K562 (cell line): ENCODE data around the gene MRGPRE. TPM values are rescaled to one million over a fixed set of nuclear protein-coding genes. Genes with fewer than 3 reads are reported as not detected.

ENCODE experiments used
- ATAC-seq: fragments of 200-7000 bp; cut with Tn5 transposase; 3 replicates; pipeline ENCODE4 v1.9.1; 2020; ENCODE audit warnings: moderate library complexity
- BruUV-seq: library from RNA; stranded (reverse); fragments of 400-500 nt; replicated peaks from 2 replicates; lab custom pipeline; 2021; lab: Mats Ljungman, UMichigan
- CTCF ChIA-PET: fragments of 300-600 bp; formaldehyde crosslinking; extraction: SDS; loops from one replicate; lab custom pipeline; 2021; ENCODE audit warnings: low intra/inter-chr PET ratio; lab: Yijun Ruan, JAX
- POLR2A ChIA-PET: fragments of 300-600, 350-650 bp; sonication (Branson Sonifier 250); formaldehyde crosslinking; extraction: SDS; loops from one replicate; lab custom pipeline; 2021; ENCODE audit warnings: antibody characterized with exemption, inconsistent platforms; lab: Yijun Ruan, JAX
- DNase-seq, 4 experiments: peaks; one replicate each; pipeline versions ENCODE4 v3.0.0 to v3.0.0-alpha.2; 2011 to 2018; ENCODE audit warnings: low spot score in 3 of 4, mixed read lengths in 3 of 4; ENCODE audit errors: extremely low read depth in 1 of 4
- FAIRE-seq: peaks from 2 replicates; lab custom pipeline; 2011; peaks lifted over from hg19 to GRCh38; lab: Jason Lieb, UNC
- H2AFZ ChIP-seq: 2 replicates; pipeline ENCODE4 v1.6.0; 2011; ENCODE audit warnings: low read depth, low read length, control low read depth, inconsistent platforms
- H3K27ac ChIP-seq: fragments of 200-600 bp; 3 replicates; pipeline ENCODE4 v1.8.0; 2011; ENCODE audit warnings: low read depth, mild to moderate bottlenecking, control low read depth, inconsistent platforms, low read length, moderate library complexity, mixed read lengths; ENCODE audit errors: extremely low read depth
- H3K27me3 ChIP-seq, 2 experiments: fragments of 300-600 bp in 1 of 2; 2 replicates in 1 of 2; 3 replicates in 1 of 2; pipeline versions ENCODE4 v1.6.0 to v1.8.0; 2011; ENCODE audit warnings: inconsistent platforms in 2 of 2, low read length in 2 of 2, mild to moderate bottlenecking in 1 of 2, mixed read lengths in 1 of 2, moderate library complexity in 1 of 2; ENCODE audit not compliant: control insufficient read depth in 2 of 2, insufficient read depth in 2 of 2
- H3K36me3 ChIP-seq: fragments of 300-600 bp; 3 replicates; pipeline ENCODE4 v1.8.0; 2011; ENCODE audit warnings: mild to moderate bottlenecking, low read length, inconsistent platforms; ENCODE audit not compliant: control insufficient read depth, insufficient read depth
- H3K4me1 ChIP-seq, 2 experiments: fragments of 200-600 bp in 1 of 2; replicated peaks in 1 of 2; 2 replicates in 1 of 2; 3 replicates in 1 of 2; pipeline versions ENCODE4 v1.5.1 to v1.8.0; 2011; ENCODE audit warnings: inconsistent platforms in 2 of 2, low read length in 2 of 2, mild to moderate bottlenecking in 1 of 2, mixed read lengths in 1 of 2, moderate library complexity in 1 of 2; ENCODE audit not compliant: control insufficient read depth in 2 of 2, insufficient read depth in 2 of 2
- H3K4me2 ChIP-seq: 2 replicates; pipeline ENCODE4 v1.6.1; 2011; ENCODE audit warnings: low read length, control low read depth, inconsistent platforms, mixed read lengths; ENCODE audit not compliant: insufficient read depth
- H3K4me3 ChIP-seq: fragments of 200-600 bp; sonication (generic), shearing (Covaris generic); 2 replicates; pipeline ENCODE4 v1.5.1; 2016; ENCODE audit warnings: control low read depth, inconsistent platforms
- H3K79me2 ChIP-seq: fragments of 200-600 bp; 3 replicates; pipeline ENCODE4 v1.8.0; 2011; ENCODE audit warnings: low read length, inconsistent platforms; ENCODE audit not compliant: control insufficient read depth, insufficient read depth
- H3K9ac ChIP-seq, 2 experiments: 2 replicates each; pipeline versions ENCODE4 v1.6.0 to v1.6.1; 2011; ENCODE audit warnings: low read depth in 2 of 2, low read length in 2 of 2, control low read depth in 1 of 2, inconsistent platforms in 1 of 2, mild to moderate bottlenecking in 1 of 2, mixed read lengths in 1 of 2; ENCODE audit not compliant: insufficient read depth in 1 of 2
- H3K9me1 ChIP-seq: one replicate; pipeline ENCODE4 v1.6.0; 2011; ENCODE audit warnings: inconsistent platforms, mild to moderate bottlenecking, low read length, moderate library complexity; ENCODE audit not compliant: control insufficient read depth, insufficient read depth
- H3K9me3 ChIP-seq: replicated peaks from 2 replicates; pipeline ENCODE4 v1.5.1; 2011; ENCODE audit warnings: low read depth, low read length, inconsistent platforms; ENCODE audit not compliant: control insufficient read depth, insufficient read depth
- H4K20me1 ChIP-seq: replicated peaks from 2 replicates; pipeline ENCODE4 v1.6.1; 2011; ENCODE audit warnings: low read length, inconsistent platforms, mixed read lengths; ENCODE audit not compliant: control insufficient read depth, insufficient read depth
- BCLAF1 ChIP-seq, 2 experiments: fragments of 450-650 bp in 1 of 2; IDR thresholded peaks; 2 replicates each; pipeline ENCODE4 v1.6.1; 2011 to 2017; ENCODE audit warnings: low read depth in 2 of 2, antibody characterized with exemption in 1 of 2, borderline replicate concordance in 1 of 2, low read length in 1 of 2, mild to moderate bottlenecking in 1 of 2, mixed read lengths in 1 of 2; ENCODE audit not compliant: control insufficient read depth in 1 of 2
- CSDE1 ChIP-seq, 2 experiments: fragments of 450-650 bp; IDR thresholded peaks; 2 replicates each; pipeline ENCODE4 v1.6.1; 2016; ENCODE audit warnings: mild to moderate bottlenecking in 1 of 2
- ETV5 ChIP-seq: sonication (generic); formaldehyde crosslinking; IDR thresholded peaks from 2 replicates; pipeline ENCODE4 v1.4.0; 2020; ENCODE audit warnings: low read depth, mild to moderate bottlenecking, missing genetic modification reagents
- GATAD2B ChIP-seq: fragments of 450-650 bp; IDR thresholded peaks from 2 replicates; pipeline ENCODE4 v1.6.1; 2017; ENCODE audit warnings: mild to moderate bottlenecking, borderline replicate concordance
- L3MBTL2 ChIP-seq: fragments of 450-650 bp; IDR thresholded peaks from 2 replicates; pipeline ENCODE4 v1.6.1; 2016; ENCODE audit warnings: mild to moderate bottlenecking, moderate library complexity
- THRAP3 ChIP-seq: fragments of 450-650 bp; IDR thresholded peaks from 2 replicates; pipeline ENCODE4 v1.6.1; 2016; ENCODE audit warnings: mild to moderate bottlenecking, inconsistent platforms, borderline replicate concordance
- YY1 ChIP-seq, 3 experiments: IDR thresholded peaks; 2 replicates each; pipeline ENCODE4 v1.6.1; 2011; ENCODE audit warnings: low read length in 2 of 3, mild to moderate bottlenecking in 2 of 3, moderate library complexity in 2 of 3, borderline replicate concordance in 1 of 3, control low read depth in 1 of 3, low read depth in 1 of 3; ENCODE audit not compliant: insufficient read depth in 3 of 3, insufficient replicate concordance in 2 of 3, control insufficient read depth in 1 of 3, insufficient read length in 1 of 3; ENCODE audit errors: extremely low read depth in 1 of 3
- ZNF23 ChIP-seq: fragments of 250-450 bp; sonication (Bioruptor Pico); IDR thresholded peaks from 2 replicates; pipeline ENCODE4 v1.4.0; 2020; ENCODE audit warnings: mild to moderate bottlenecking
- WGBS: fragments of 100-300 bp; shearing (Covaris generic); methylation state at CpG from one replicate; pipeline ENCODE4 v1.1.6; 2016; ENCODE audit warnings: low coverage, mixed read lengths; ENCODE audit not compliant: insufficient coverage; ENCODE audit errors: missing lambda C conversion rate; 5-methylcytosine and 5-hydroxymethylcytosine counted together
- in situ Hi-C: fragments of 300-500 bp; cut with MboI; formaldehyde crosslinking; loops from 4 replicates; pipeline ENCODE4 v1.15.0; 2018; ENCODE audit warnings: inconsistent platforms, mixed read lengths
- intact Hi-C: fragments of 100-400 bp; cut with micrococcal nuclease; formaldehyde crosslinking; loops from 2 replicates; pipeline ENCODE4 v1.14.2; 2022
- polyA plus RNA-seq, 8 experiments: library from polyadenylated mRNA; depleted of rRNA in 4 of 8; stranded (reverse) in 5 of 8; unstranded in 3 of 8; fragments of >200 nt; fragmentation: Nextera tagmentation in 2 of 8; fragmentation: Illumina TruSeq in 1 of 8; extraction: Ambion mirVana in 2 of 8; extraction: Trizol in 1 of 8; gene quantifications; 2 replicates each; pipeline versions ENCODE4 v1.2.1 to v1.2.3, GENCODE V29; 2011 to 2014; ENCODE audit warnings: inconsistent platforms in 1 of 8, missing spikeins in 1 of 8
- total RNA-seq, 7 experiments: library from RNA; depleted of rRNA in 6 of 7; stranded (reverse); fragments of >200 nt in 6 of 7; fragmentation: Illumina TruSeq in 2 of 7; extraction: Trizol in 2 of 7; gene quantifications; 2 replicates each; pipeline versions ENCODE4 v1.2.1 to v1.2.3, GENCODE V29; 2011 to 2021; ENCODE audit warnings: low replicate concordance in 1 of 7
- TF ChIP-seq, protein P1 (sequence below): sonication (generic); formaldehyde crosslinking; IDR thresholded peaks from 2 replicates; pipeline ENCODE4 v1.5.0; 2020; ENCODE audit warnings: missing genetic modification reagents

The MRGPRE gene
- total and polyA plus RNA-seq, 9 of the 15 experiments (the other 6 are each of a cell fraction or from before 2014, with no cell fraction given) = not detected

DNA sequence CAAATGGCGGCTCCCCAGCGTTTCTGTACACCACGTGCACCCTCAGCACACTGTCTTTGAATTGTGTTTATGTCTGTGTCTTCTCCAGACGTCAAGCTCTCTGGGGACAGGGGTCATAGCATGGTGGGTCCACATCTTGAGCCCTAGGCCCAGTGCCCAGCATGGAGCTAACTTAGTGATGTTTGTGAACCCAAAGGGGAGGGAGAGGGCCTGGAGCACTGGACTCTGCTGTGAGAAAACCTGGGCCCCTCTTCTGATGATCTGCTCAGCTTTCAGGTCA is 17.9 kb downstream of the MRGPRE start:
- H3K79me2 ChIP-seq = no peaks in the 10 kb centered on the region
- ATAC-seq = no peak
- no peak overlapping the region for H3K27ac ChIP-seq
- intact Hi-C loops = loop anchor here (5.0 kb wide), 1 partner anchor 177 kb away; no protein-coding TSS in a partner anchor
- no peak for DNase-seq
- 13% methylated on average over 4 of the region's 4 CpGs for WGBS
- H3K4me2 ChIP-seq = peak overlapping the region; percentile 54
- H2AFZ ChIP-seq = peak overlapping the region; percentile 87
- H3K9me1 ChIP-seq = no peaks in the 10 kb centered on the region
- peak overlapping the region in 1 of 2 experiments; percentile 75; a peak in 1 of 4 replicates for H3K9ac ChIP-seq
- CTCF ChIA-PET = no interaction called here
- no peak overlapping the region for H3K4me3 ChIP-seq
- H4K20me1 ChIP-seq = no peaks in the 10 kb centered on the region
- H3K9me3 ChIP-seq = no peaks in the 10 kb centered on the region
- in situ Hi-C loops = loop anchor here (5.0 kb wide), 1 partner anchor 102 kb away; no protein-coding TSS in a partner anchor
- H3K4me1 ChIP-seq = peaks cover 4 to 40% of the 10 kb centered on the region in 2 experiments; a peak in 3 of 5 replicates
- H3K27me3 ChIP-seq = peaks cover 0 to 7% of the 10 kb centered on the region in 2 experiments; a peak in 1 of 5 replicates
- no peaks in the 10 kb centered on the region for H3K36me3 ChIP-seq
- POLR2A ChIA-PET = interaction anchor here (0.6 to 1.0 kb wide), 2 partner anchors 17 to 649 kb away, joined by 3 read pairs; no protein-coding TSS in a partner anchor
- FAIRE-seq = no peak
- BruUV-seq = no TSS peak
- TF ChIP-seq ETV5 (CRISPR knock-in tag) (no peak), CSDE1 (IDR thresholded peaks at IDR 0.05) (no peak), YY1 (IDR thresholded peaks at IDR 0.05; ENCODE audit: borderline replicate concordance in 1 of 3, control insufficient read depth in 1 of 3, extremely low read depth in 1 of 3, insufficient read depth in 3 of 3, insufficient read length in 1 of 3, insufficient replicate concordance in 2 of 3, low read depth in 1 of 3, low read length in 2 of 3) (peak in 1 of 3 experiments; percentile 64), THRAP3 (no peak), L3MBTL2 (0 out of 2 replicates have a peak, but pooled peaks have one; percentile 21), GATAD2B (no peak), ZNF23 (CRISPR knock-in tag) (no peak), BCLAF1 (IDR thresholded peaks at IDR 0.05; ENCODE audit: borderline replicate concordance in 1 of 2, control insufficient read depth in 1 of 2, low read depth in 2 of 2, low read length in 1 of 2) (no peak)
- TF ChIP-seq, protein P1, sequence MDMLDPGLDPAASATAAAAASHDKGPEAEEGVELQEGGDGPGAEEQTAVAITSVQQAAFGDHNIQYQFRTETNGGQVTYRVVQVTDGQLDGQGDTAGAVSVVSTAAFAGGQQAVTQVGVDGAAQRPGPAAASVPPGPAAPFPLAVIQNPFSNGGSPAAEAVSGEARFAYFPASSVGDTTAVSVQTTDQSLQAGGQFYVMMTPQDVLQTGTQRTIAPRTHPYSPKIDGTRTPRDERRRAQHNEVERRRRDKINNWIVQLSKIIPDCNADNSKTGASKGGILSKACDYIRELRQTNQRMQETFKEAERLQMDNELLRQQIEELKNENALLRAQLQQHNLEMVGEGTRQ (CRISPR knock-in tag) = peak; percentile 22; the same call in 1 of the 2 replicates
